Renal cortex interstitium (tissue), 15 donors: Measurements from ENCODE around the gene CCNL1. TPM values are rescaled to one million over a fixed set of nuclear protein-coding genes. Genes with fewer than 3 reads are reported as not detected.
"Not testable (repeated sequence)": the region's sequence is repeated elsewhere in the genome, so short reads cannot be mapped to it uniquely, and the experiment has no call there.

Experiments
- DNase-seq, 11 donors: peaks; one replicate each; pipeline ENCODE4 v3.0.0-alpha.2; 2013; ENCODE audit warnings: low read depth in 9 of 11, low spot score in 4 of 11; ENCODE audit errors: extremely low read depth in 1 of 11
- long read RNA-seq, 16 experiments: transcript quantifications; one replicate each; lab custom pipeline, GENCODE V29; 2026
- polyA plus RNA-seq, 3 donors: library from polyadenylated mRNA; unstranded; fragments of 120-200 nt; gene quantifications; one replicate each; pipeline ENCODE4 v1.2.1, GENCODE V29; 2013; ENCODE audit not compliant: insufficient read length in 3 of 3

The CCNL1 gene
- 100 to 1,000 TPM; 145 to 231 (median 205) TPM for polyA plus RNA-seq
- long read RNA-seq, donor 1, full-length matches to known transcripts, result 17 of 17 reads
- long read RNA-seq, donor 1, partial matches to known transcripts, result 0 of 17 reads
- long read RNA-seq, donor 1, other reads (novel, unspliced or antisense), result 0 of 17 reads
- long read RNA-seq, donor 2, full-length matches to known transcripts, result 11 of 11 reads
- long read RNA-seq, donor 2, partial matches to known transcripts, result 0 of 11 reads
- long read RNA-seq, donor 2, other reads (novel, unspliced or antisense), result 0 of 11 reads
- long read RNA-seq, donor 3, full-length matches to known transcripts, result 41 of 41 reads
- long read RNA-seq, donor 3, partial matches to known transcripts, result 0 of 41 reads
- long read RNA-seq, donor 3, other reads (novel, unspliced or antisense), result 0 of 41 reads
- long read RNA-seq, donor 4, full-length matches to known transcripts, result 22 of 22 reads
- long read RNA-seq, donor 4, partial matches to known transcripts, result 0 of 22 reads
- long read RNA-seq, donor 4, other reads (novel, unspliced or antisense), result 0 of 22 reads
- long read RNA-seq, donor 5, result 0 reads
- long read RNA-seq, donor 6, full-length matches to known transcripts, result 24 of 31 reads
- long read RNA-seq, donor 6, partial matches to known transcripts, result 7 of 31 reads
- long read RNA-seq, donor 6, other reads (novel, unspliced or antisense), result 0 of 31 reads
- long read RNA-seq, donor 7, full-length matches to known transcripts, result 32 of 32 reads
- long read RNA-seq, donor 7, partial matches to known transcripts, result 0 of 32 reads
- long read RNA-seq, donor 7, other reads (novel, unspliced or antisense), result 0 of 32 reads
- long read RNA-seq, donor 8, full-length matches to known transcripts, result 45 of 52 reads
- long read RNA-seq, donor 8, partial matches to known transcripts, result 7 of 52 reads
- long read RNA-seq, donor 8, other reads (novel, unspliced or antisense), result 0 of 52 reads
- long read RNA-seq, donor 9, full-length matches to known transcripts, result 14 of 25 reads
- long read RNA-seq, donor 9, partial matches to known transcripts, result 11 of 25 reads
- long read RNA-seq, donor 9, other reads (novel, unspliced or antisense), result 0 of 25 reads
- long read RNA-seq, donor 10, full-length matches to known transcripts, result 28 of 28 reads
- long read RNA-seq, donor 10, partial matches to known transcripts, result 0 of 28 reads
- long read RNA-seq, donor 10, other reads (novel, unspliced or antisense), result 0 of 28 reads
- long read RNA-seq, donor 11, full-length matches to known transcripts, result 13 of 13 reads
- long read RNA-seq, donor 11, partial matches to known transcripts, result 0 of 13 reads
- long read RNA-seq, donor 11, other reads (novel, unspliced or antisense), result 0 of 13 reads
- long read RNA-seq, donor 12, full-length matches to known transcripts, result 14 of 14 reads
- long read RNA-seq, donor 12, partial matches to known transcripts, result 0 of 14 reads
- long read RNA-seq, donor 12, other reads (novel, unspliced or antisense), result 0 of 14 reads
- long read RNA-seq, donor 13, full-length matches to known transcripts, result 33 of 50 reads
- long read RNA-seq, donor 13, partial matches to known transcripts, result 17 of 50 reads
- long read RNA-seq, donor 13, other reads (novel, unspliced or antisense), result 0 of 50 reads
- long read RNA-seq, donor 14, full-length matches to known transcripts, result 25 of 25 reads
- long read RNA-seq, donor 14, partial matches to known transcripts, result 0 of 25 reads
- long read RNA-seq, donor 14, other reads (novel, unspliced or antisense), result 0 of 25 reads
- long read RNA-seq, donor 15, full-length matches to known transcripts, result 8 of 8 reads
- long read RNA-seq, donor 15, partial matches to known transcripts, result 0 of 8 reads
- long read RNA-seq, donor 15, other reads (novel, unspliced or antisense), result 0 of 8 reads
- long read RNA-seq, donor 16, full-length matches to known transcripts, result 58 of 97 reads
- long read RNA-seq, donor 16, partial matches to known transcripts, result 39 of 97 reads
- long read RNA-seq, donor 16, other reads (novel, unspliced or antisense), result 0 of 97 reads

DNA sequence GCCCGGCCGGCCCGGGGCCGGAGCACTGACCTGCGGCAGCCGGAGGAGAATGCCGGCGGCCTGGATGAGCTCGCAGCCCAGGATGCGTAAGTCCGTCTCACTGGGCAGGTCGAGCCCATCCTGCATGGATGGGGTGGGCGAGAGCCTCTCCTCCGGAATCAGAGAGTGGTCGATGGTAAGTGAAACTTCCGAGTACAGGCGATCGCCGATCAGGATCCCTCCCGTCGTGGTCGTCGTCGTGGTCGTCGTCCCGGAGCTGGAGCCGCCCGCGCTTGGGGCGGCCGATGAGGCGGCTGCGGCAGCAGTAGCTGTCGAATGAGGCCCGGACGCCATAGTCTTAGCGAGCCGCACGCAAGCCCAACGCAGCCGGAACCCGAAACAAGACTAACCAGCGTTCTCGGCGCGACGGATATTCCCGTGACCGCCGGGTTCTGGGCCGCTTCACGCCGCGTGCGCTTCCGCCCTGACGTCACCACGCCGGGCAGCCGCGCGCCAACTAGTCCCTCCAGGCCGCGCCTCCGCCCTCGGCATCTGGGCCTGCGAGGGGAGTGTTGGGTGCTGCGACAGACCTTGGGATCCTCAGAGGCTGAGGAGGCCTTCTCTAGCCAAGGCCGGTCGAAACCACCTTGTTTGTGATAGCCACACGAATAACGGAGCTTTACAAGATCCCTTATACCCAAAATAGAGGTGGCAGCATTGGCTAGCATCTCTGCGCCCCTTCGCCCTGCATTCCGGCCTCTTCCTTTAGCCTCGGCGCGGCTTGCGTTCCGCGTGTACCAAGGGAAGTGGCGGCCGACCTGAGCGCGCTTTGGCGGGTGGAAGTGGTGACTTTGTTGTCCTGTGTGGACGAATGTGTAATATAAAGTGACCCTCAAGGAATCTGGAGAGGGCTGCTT lies at the start of gene CCNL1:
Gene CCNL1 (minus strand): TSS at position 386 of the 896 bp plus-strand sequence. CDS start 53 bp downstream, at position 333.
- DNase-seq, result peak; percentile 89 to 98 (median 96)

DNA sequence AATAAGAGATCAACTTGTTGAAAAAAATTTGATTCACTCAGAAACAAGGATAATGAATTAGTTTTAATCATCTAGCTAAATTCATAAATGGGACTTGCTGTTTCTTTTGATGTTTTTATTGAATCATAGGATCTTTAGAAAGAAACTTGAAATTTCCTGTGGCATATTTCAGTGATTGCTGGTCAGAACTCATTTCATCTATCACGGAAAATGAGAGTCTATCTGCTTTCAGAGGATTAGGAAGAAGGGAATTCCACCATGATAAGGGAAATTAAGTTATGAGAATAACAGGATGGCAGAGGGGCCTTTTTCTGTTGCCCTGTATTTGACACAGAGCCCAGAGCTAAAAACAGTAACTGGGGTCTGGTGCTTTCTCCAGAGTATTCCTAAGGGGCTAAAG lies 44.9 kb upstream of the CCNL1 start:
- DNase-seq, result no peak

DNA sequence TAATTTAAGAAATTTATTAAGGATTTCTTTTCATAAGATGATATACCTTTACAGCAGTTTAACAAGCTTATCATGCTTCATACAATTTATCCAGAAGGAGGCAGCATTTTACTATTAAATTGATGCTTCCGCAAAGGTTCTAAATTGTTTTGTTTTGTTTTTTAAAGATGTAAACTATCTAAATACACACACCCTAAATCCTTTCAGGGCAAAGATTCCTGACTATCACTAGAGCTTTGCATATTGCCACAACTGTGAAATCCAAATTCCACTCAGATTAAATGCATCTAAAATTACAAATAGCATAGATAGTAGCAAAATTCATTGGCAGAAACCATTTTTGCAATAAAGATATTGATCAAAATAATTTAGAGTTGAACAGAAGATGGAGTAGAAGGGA lies 44.5 kb upstream of the CCNL1 start:
- DNase-seq, result peak in 6 of 11 donors; percentile 6 to 18 (median 10)

DNA sequence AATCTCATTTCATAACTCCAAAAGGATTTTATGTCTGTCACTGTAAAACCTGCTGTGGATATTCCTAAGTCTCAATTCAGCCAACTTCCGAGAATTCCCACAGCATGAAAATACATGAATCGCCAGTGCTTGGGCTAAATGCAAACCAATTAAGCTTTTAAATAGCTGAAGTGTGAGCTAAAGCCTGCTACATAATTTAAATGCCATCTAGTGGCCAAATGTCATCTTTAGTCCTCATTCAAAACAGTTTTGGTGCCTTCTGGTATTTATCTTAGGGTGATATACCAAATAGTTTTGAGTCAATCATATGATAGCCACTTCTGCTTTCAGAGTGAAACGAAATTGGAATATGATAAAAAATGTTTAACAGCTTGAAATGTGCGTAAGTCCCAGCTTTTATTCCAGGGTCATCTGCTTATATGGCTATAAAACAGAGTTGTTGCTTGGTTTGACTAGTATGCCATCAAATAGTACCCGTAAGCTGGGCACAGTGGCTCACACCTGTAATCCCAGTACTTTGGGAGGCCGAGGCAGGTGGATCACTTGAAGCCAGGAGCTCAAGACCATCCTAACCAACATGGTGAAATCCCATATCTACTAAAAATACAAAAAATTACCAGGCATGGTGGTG lies 41.8 kb upstream of the CCNL1 start:
- peak in 3 of 11 donors; percentile 5 to 16 (median 9) for DNase-seq

DNA sequence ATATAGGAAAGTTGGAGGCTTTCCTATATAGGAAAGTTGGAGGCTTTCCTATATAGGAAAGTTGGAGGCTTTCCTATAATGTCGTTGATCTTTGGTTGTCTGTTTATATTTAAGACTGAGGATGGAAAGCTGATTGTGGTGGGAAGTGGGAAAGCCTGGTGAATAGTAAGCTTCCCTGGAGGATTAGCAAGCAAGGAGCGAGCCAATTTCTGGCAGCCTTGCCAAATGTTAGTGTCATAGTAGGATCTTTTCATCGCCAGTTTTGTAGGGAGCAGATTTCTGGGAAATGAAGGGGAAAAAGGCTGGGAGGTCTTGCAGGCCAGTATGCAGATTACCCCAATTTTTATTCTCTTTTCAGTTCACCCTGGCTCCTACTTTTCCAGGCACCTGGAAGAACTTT lies 39.9 kb upstream of the CCNL1 start:
- DNase-seq, result no peak

DNA sequence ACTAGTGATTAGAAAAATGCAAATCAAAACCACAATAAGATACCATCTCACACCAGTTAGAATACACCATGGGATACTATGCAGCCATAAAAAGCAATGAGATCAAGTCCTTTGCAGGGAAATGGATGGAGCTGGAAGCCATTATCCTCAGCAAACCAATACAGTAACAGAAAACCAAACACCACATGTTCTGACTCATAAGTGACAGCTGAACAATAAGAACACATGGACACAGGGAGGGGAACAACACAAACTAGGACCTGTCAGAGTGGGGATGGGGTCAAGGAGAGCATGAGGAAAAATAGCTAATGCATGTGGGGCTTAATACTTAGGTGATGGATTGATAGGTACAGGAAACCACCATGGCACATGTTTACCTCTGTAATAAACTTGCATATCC lies 36.0 kb upstream of the CCNL1 start:
- no peak for DNase-seq

DNA sequence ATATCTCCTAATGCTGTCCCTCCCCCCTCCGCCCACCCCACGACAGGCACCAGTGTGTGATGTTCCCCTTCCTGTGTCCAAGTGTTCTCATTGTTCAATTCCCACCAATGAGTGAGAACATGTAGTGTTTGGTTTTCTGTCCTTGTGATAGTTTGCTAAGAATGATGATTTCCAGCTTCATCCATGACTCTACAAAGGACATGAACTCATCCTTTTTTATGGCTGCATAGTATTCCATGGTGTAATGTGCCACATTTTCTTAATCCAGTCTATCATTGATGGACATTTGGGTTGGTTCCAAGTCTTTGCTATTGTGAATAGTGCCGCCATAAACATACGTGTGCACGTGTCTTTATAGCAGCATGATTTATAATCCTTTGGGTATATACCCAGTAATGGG lies 31.2 kb upstream of the CCNL1 start:
- DNase-seq, result not testable (repeated sequence)

DNA sequence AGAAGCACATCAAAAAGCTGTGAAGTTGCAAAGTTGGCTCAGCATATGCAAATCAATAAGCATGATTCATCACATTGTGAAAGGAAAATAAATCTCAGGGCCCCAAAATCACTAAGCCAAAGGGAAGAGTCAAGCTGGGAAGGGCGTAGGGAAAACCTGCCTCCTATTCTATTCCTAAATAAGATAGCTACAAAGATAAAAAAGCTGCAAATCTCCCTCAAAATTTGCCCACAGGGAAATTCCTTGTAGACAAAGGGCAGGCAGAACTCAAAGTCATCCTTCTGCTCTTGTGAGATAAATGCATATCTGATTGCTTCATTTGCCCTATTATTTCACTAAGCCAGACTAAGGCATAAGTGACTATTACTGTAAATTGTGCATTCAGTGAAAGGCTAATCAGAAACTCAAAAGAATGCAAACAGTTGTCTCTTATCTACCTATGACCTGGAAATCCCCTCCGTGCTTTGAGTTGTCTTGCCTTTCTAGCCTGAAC lies 30.5 kb upstream of the CCNL1 start:
- no peak for DNase-seq

DNA sequence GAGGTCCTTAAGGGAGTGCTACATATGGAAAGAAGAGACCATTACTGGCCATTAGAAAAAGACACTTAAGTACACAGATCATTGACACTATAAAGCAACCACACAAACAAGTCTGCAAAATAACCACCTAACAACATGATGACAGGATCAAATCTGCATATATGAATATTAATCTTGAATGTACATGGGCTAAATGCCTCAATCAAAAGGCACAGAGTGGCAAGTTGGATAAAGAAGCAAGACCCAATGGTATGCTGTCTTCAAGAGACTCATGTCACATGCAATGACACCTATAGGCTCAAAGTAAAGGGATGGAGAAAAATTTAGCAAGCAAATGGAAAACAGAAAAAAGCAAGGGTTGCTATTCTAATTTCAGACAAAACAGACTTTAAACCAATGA lies 28.4 kb upstream of the CCNL1 start:
- no peak for DNase-seq

DNA sequence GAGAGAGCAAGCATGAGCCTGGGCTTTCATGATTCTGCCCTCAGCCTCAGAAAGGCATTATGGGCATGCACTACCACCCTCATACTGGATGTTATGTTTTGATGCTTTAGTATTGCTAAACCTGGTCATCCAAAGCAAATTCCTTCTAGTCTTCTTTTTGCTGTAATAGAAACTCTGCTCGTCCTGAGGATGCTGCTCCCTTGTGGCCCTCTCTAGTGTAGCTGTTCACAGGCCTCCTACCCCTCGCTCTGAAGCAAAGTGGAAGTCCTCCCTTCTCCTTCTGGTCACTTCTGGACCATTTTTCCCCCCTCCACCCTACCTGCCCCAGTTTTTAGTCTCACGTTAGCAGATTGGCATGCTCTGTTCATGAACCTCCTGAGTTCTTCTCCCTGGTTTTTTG lies 22.9 kb upstream of the CCNL1 start:
- no peak for DNase-seq

DNA sequence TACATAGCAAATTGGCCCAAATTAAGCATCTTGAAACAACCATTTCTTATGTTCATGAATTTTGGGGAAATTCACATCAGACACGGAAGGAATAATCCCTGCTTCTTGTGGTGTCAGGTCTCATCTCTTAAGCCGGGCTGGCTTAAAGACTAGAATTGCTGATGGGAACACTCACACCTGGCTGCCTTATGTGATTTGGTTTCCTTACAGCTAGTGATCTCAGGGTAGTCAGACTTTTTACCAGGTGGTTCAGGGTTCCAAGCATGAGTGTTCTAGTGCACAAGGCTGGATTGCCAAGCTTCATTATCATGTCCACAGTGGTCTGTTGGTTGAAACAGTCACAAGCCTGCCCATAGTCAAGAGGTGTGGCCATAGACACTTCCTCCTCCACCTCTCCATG lies 20.3 kb upstream of the CCNL1 start:
- DNase-seq, result no peak

DNA sequence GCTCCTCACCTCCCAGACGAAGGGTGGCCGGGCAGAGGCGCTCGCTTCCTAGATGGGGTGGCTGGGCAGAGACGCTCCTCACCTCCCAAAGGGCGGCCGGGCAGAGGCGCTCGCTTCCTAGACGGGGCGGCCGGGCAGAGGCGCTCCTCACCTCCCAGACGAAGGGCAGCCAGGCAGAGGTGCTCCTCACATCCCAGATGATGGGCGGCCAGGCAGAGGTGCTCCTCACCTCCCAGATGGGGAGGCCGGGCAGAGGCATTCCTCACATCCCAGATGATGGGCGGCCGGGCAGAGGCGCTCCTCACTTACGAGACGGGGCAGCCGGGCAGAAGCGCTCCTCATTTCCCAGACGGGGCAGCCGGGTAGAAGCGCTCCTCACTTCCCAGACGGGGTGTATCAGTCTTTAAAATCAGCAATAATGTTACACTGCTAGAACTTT lies 19.4 kb upstream of the CCNL1 start:
- no peak for DNase-seq

DNA sequence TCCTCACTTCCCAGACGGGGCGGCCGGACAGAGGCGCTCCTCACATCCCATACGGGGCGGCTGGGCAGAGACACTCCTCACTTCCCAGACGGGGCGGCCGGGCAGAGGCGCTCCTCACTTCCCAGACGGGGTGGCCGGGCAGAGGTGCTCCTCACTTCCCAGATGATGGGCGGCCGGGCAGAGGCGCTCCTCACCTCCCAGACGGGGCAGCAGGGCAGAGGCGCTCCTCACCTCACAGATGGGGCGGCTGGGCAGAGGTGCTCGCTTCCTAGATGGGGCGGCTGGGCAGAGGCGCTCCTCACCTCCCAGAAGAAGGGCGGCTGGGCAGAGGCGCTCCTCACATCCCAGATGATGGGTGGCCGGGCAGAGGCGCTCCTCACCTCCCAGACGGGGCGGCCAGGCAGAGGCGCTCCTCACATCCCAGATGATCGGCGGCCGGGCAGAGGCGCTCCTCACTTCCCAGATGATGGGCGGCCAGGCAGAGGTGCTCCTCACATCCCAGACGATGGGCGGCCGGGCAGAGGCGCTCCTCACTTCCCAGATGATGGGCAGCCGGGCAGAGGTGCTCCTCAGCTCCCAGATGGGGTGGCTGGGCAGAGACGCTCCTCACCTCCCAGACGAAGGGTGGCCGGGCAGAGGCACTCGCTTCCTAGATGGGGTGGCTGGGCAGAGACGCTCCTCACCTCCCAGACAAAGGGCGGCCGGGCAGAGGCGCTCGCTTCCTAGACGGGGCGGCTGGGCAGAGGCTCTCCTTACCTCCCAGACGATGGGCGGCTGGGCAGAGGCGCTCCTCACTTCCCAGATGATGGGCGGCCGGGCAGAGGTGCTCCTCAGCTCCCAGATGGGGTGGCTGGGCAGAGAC lies 18.8 kb upstream of the CCNL1 start:
- DNase-seq, result not testable (repeated sequence)

DNA sequence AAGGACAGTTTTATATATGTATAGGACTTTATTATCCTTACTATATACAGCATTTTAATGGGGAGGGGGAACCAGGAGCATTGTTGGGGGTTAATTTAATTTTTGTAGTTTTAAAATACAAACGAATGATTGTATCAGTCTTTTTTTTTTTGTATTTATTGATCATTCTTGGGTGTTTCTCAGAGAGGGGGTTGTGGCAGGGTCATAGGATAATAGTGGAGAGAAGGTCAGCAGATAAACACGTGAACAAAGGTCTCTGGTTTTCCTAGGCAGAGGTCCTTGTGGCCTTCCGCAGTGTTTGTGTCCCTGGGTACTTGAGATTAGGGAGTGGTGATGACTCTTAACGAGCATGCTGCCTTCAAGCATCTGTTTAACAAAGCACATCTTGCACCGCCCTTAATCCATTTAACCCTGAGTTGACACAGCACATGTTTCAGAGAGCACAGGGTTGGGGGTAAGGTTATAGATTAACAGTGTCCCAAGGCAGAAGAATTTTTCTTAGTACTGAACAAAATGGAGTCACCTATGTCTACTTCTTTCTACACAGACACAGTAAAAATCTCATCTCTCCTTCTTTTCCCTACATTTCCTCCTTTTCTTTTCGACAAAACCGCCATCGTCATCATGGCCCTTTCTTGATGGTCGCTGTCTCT lies 18.0 kb upstream of the CCNL1 start:
- not testable (repeated sequence) for DNase-seq

DNA sequence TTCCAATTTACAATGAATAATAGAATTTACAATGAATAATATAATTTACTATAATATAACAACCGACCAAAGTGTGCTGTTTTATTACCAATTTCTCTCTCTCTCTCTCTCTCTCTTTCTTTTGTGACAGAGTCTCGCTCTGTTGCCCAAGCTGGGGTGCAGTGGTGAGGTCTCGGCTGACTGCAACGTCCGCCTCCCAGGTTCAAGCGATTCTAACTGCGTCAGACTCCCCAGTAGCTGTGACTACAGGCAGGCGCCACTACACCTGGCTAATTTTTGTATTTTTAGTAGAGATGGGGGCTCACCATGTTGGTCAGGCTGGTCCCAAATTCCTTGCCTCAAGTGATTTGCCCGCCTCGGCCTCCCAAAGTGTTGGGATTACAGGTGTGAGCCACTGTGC lies 17.0 kb upstream of the CCNL1 start:
- DNase-seq, result peak in 1 of 11 donors; percentile 31
